Measurements from ENCODE around the gene SUDS3. TPM values are rescaled to one million over a fixed set of nuclear protein-coding genes. Genes with fewer than 3 reads are reported as not detected.

Gene SUDS3
- total RNA-seq, 1 donor from 2014 or later = 33.7 TPM

- intact Hi-C loops (cut with micrococcal nuclease) = loop anchor here (1.0 to 2.0 kb wide), 3 partner anchors 16 to 42 kb away; partner anchors contain the start of gene TAOK3
- ChIA-PET POLR2A (interaction anchor here (0.6 to 2.3 kb wide), 10 partner anchors 13 to 1513 kb away, joined by 3 to 11 read pairs (median 5); partner anchors contain the start of genes SUDS3 and TAOK3), CTCF (interaction anchor here (1.2 kb wide), 1 partner anchor 46 kb away, joined by 7 read pairs; the partner anchor contains the start of gene SUDS3)
- no peaks in the 10 kb centered on the region for H3K9me3 Mint-ChIP-seq
- peaks cover 61% of the 10 kb centered on the region for H3K4me1 Mint-ChIP-seq
- H3K27ac Mint-ChIP-seq = peak overlapping the region; percentile 93
- TF ChIP-seq, protein P1, sequence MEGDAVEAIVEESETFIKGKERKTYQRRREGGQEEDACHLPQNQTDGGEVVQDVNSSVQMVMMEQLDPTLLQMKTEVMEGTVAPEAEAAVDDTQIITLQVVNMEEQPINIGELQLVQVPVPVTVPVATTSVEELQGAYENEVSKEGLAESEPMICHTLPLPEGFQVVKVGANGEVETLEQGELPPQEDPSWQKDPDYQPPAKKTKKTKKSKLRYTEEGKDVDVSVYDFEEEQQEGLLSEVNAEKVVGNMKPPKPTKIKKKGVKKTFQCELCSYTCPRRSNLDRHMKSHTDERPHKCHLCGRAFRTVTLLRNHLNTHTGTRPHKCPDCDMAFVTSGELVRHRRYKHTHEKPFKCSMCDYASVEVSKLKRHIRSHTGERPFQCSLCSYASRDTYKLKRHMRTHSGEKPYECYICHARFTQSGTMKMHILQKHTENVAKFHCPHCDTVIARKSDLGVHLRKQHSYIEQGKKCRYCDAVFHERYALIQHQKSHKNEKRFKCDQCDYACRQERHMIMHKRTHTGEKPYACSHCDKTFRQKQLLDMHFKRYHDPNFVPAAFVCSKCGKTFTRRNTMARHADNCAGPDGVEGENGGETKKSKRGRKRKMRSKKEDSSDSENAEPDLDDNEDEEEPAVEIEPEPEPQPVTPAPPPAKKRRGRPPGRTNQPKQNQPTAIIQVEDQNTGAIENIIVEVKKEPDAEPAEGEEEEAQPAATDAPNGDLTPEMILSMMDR (IDR thresholded peaks at IDR 0.05) = no peak
- H3K36me3 Mint-ChIP-seq (ENCODE audit: low read depth) = peaks cover 17% of the 10 kb centered on the region
- H3K27me3 Mint-ChIP-seq = no peaks in the 10 kb centered on the region
- ATAC-seq (ENCODE audit: low read depth) = peak; percentile 86
- DNase-seq = no peak
- peak overlapping the region; percentile 60 for H3K4me3 Mint-ChIP-seq
Measured at GRCh38 chr12:118330421-118331018, 45.8 kb upstream of the SUDS3 start.

- H3K4me3 Mint-ChIP-seq = no peak overlapping the region
- no peaks in the 10 kb centered on the region for H3K9me3 Mint-ChIP-seq
- ChIA-PET POLR2A (interaction anchor here (0.7 to 1.4 kb wide), 5 partner anchors 9 to 67 kb away, joined by 4 to 8 read pairs (median 5); no protein-coding TSS in a partner anchor), CTCF (interaction anchor here (0.8 to 1.0 kb wide), 2 partner anchors 43 to 48 kb away, joined by 3 read pairs; no protein-coding TSS in a partner anchor)
- intact Hi-C loops (cut with micrococcal nuclease) = no loop called here
- peak overlapping the region; percentile 10 for H3K27ac Mint-ChIP-seq
- TF ChIP-seq, protein P1 (IDR thresholded peaks at IDR 0.05) = no peak
- no peak for ATAC-seq (ENCODE audit: low read depth)
- H3K27me3 Mint-ChIP-seq = no peaks in the 10 kb centered on the region
- H3K4me1 Mint-ChIP-seq = peaks cover 57% of the 10 kb centered on the region
- H3K36me3 Mint-ChIP-seq (ENCODE audit: low read depth) = peaks cover 25% of the 10 kb centered on the region
- DNase-seq = no peak
Measured at GRCh38 chr12:118332511-118332910, 43.8 kb upstream of the SUDS3 start.

DNA sequence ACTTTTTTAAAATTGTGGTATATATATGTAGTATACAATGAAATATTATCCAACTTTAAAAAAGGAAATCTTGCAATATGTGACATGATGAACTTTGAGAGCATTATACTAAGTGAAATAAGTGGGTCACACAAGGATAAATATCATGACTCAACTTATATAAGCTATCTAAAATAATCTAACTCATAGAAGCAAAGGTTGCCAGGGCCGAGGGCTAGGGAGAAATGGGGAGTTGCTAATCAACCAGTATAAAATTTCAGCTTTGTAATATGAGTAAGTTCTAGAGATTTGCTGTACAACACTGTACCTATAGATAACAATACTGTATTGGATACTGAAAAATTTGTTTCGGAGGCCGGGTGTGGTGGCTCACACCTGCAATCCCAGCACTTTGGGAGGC, 42.1 kb upstream of the SUDS3 start:
- DNase-seq (no peak), ATAC-seq (ENCODE audit: low read depth) (no peak)
- peaks cover 33% of the 10 kb centered on the region for H3K36me3 Mint-ChIP-seq (ENCODE audit: low read depth)
- H3K27me3 Mint-ChIP-seq = no peaks in the 10 kb centered on the region
- intact Hi-C loops (cut with micrococcal nuclease) = no loop called here
- H3K9me3 Mint-ChIP-seq = no peaks in the 10 kb centered on the region
- H3K4me3 Mint-ChIP-seq = no peak overlapping the region
- H3K4me1 Mint-ChIP-seq = peaks cover 51% of the 10 kb centered on the region
- peak overlapping the region; percentile 2 for H3K27ac Mint-ChIP-seq
- ChIA-PET CTCF (no interaction called here), POLR2A (interaction anchor here (0.6 to 1.5 kb wide), 2 partner anchors 24 to 40 kb away, joined by 3 read pairs; no protein-coding TSS in a partner anchor)
- TF ChIP-seq, protein P1 (IDR thresholded peaks at IDR 0.05) = no peak

DNA sequence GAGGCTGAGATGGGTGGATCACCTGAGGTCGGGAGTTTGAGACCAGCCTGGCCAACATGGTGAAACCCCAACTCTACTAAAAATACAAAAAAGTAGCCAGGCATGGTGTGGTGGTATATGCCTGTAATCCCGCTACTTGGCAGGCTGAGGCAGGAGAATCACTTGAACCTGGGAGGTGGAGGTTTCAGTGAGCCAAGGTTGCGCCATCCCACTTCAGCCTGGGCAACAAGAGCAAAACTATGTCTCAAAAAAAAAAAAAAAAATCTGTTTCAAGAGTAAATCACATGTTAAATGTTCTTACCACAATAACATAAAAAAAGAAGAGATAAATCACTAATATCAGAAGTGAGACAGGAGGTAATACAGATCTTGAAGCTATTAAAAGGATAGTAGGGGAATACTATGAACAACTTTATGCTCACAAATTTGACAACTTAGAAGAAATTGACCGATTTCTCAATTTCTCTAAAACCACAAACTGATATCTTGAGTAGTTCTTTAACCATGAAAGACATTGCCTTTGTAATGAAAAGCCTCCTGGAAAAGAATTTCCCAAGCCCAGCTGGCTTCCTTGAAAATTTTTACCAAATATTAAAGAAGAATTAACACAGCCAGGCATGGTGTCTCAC, 41.3 kb upstream of the SUDS3 start:
- no peaks in the 10 kb centered on the region for H3K9me3 Mint-ChIP-seq

More for the DNA sequence above, 41.3 kb upstream of the SUDS3 start:
- TF ChIP-seq, protein P1 (IDR thresholded peaks at IDR 0.05) = no peak
- peaks cover 35% of the 10 kb centered on the region for H3K36me3 Mint-ChIP-seq (ENCODE audit: low read depth)
- H3K27me3 Mint-ChIP-seq = no peaks in the 10 kb centered on the region
- intact Hi-C loops (cut with micrococcal nuclease) = no loop called here
- H3K27ac Mint-ChIP-seq = no peak overlapping the region
- CTCF ChIA-PET = no interaction called here
- no peak overlapping the region for H3K4me3 Mint-ChIP-seq
- ATAC-seq (ENCODE audit: low read depth) (no peak), DNase-seq (no peak)
- POLR2A ChIA-PET = interaction anchor here (0.7 to 1.5 kb wide), 3 partner anchors 10 to 24 kb away, joined by 3 read pairs; no protein-coding TSS in a partner anchor
- peaks cover 48% of the 10 kb centered on the region for H3K4me1 Mint-ChIP-seq

Measured in activated B cell treated with CpG ODN at 0.5 μM for 24 hours (primary cell).